Heart left ventricle (tissue), 13 donors: ENCODE measurements around the gene AFAP1.

Experiments used
- CTCF ChIP-seq, 12 donors: fragments of 200-600 bp; sonication (generic) in 4 of 12; IDR thresholded peaks; one replicate each; pipeline versions ENCODE4 v1.5.0 to v1.8.0; 2018 to 2022; ENCODE audit warnings: antibody characterized with exemption in 12 of 12, mild to moderate bottlenecking in 5 of 12
- POLR2A ChIP-seq, 2 donors: fragments of 450-650 bp; IDR thresholded peaks; one replicate each; pipeline ENCODE4 v1.6.1; 2017; ENCODE audit warnings: antibody characterized with exemption in 2 of 2, mild to moderate bottlenecking in 2 of 2, moderate library complexity in 2 of 2
- donor health status: ischemic (EF 13 %, LVEDD 7.1; RV severe dilation, severe dysfunction).
- donor health status: DM: no; HTN: yes; CAD: no.
- donor health status: DM: no; HTN: no; CAD: no.
- donor health status: ischemic (EF 25% LVEDD 6.9; RV normal size, moderate dysfunction).
- donor health status: ischemic (EF 25% LVEDD 5.7; RV mildly dilated, moderate dysfunction).
- donor health status: ischemic (EF 35%, LVEDD 5.7; RV mildly dilated, moderate dysfunction).
- donor health status: nonischemic (EF 11% LVEDD 7.7; RV severe dilation, severe dysfunction).
- donor health status: DM: yes; HTN: yes; CAD: no.
- donor health status: PGD.
- donor health status: ischemic (EF 29% LVEDD 5.4; RV normal size, mild dysfunction).
- donor health status: nonischemic (EF 23%, LVEDD 6.1; RV moderate dilation, normal function).

GRCh38 chr4:7867701-7868435 lies 71.8 kb downstream of the AFAP1 start:
- TF ChIP-seq CTCF (IDR thresholded peaks at IDR 0.05) (no peak), POLR2A (IDR thresholded peaks at IDR 0.05) (no peak)
